SK-N-SH (cell line): ENCODE results near the gene PIP4K2A. TPM values are rescaled to one million over a fixed set of nuclear protein-coding genes. Genes with fewer than 3 reads are reported as not detected.

ENCODE experiments used
- CTCF ChIA-PET: fragments of 300-600, 350-600 bp; formaldehyde crosslinking; extraction: SDS; loops from one replicate; lab custom pipeline; 2021; lab: Yijun Ruan, JAX
- POLR2A ChIA-PET: fragments of 350-600 bp; sonication (Branson Sonifier 250); formaldehyde crosslinking; extraction: SDS; loops from one replicate; lab custom pipeline; 2020; ENCODE audit warnings: antibody characterized with exemption, inconsistent platforms; lab: Yijun Ruan, JAX
- DNase-seq: peaks from one replicate; pipeline ENCODE4 v3.0.0; 2012
- H2AFZ ChIP-seq: fragments of 200-600 bp; sonication (generic); 2 replicates; pipeline ENCODE4 v1.8.1; 2016; ENCODE audit warnings: antibody characterized with exemption, mild to moderate bottlenecking, low read depth
- H3F3A ChIP-seq: fragments of 200-600 bp; sonication (generic); replicated peaks from 2 replicates; pipeline ENCODE3; 2016; ENCODE audit warnings: antibody characterized with exemption, mild to moderate bottlenecking; ENCODE audit not compliant: insufficient read depth
- H3K27ac ChIP-seq, 2 experiments: fragments of 200-500 bp in 1 of 2; fragments of 200-600 bp in 1 of 2; sonication (Bioruptor generic) in 1 of 2; sonication (generic), shearing (Covaris generic) in 1 of 2; 2 replicates each; pipeline versions ENCODE4 v1.5.1 to v1.6.1; 2014 to 2016; ENCODE audit warnings: low read depth in 2 of 2, inconsistent platforms in 1 of 2, low read length in 1 of 2, mild to moderate bottlenecking in 1 of 2, mixed read lengths in 1 of 2
- H3K27me3 ChIP-seq: fragments of 200-600 bp; sonication (generic), shearing (Covaris generic); 2 replicates; pipeline ENCODE4 v1.6.1; 2016; ENCODE audit warnings: mixed run types; ENCODE audit not compliant: insufficient read depth
- H3K36me3 ChIP-seq, 2 experiments: fragments of 200-500 bp in 1 of 2; fragments of 200-600 bp in 1 of 2; sonication (Bioruptor generic) in 1 of 2; sonication (generic) in 1 of 2; replicated peaks in 1 of 2; 2 replicates each; pipeline versions ENCODE3 to v1.5.1; 2014 to 2016; ENCODE audit warnings: low read length in 1 of 2, mild to moderate bottlenecking in 1 of 2; ENCODE audit not compliant: insufficient read depth in 2 of 2, control insufficient read depth in 1 of 2
- H3K4me1 ChIP-seq, 2 experiments: fragments of 200-500 bp in 1 of 2; fragments of 200-600 bp in 1 of 2; sonication (Bioruptor generic) in 1 of 2; sonication (generic), shearing (Covaris generic) in 1 of 2; 2 replicates each; pipeline versions ENCODE4 v1.5.1 to v1.6.1; 2014 to 2016; ENCODE audit warnings: low read depth in 1 of 2, low read length in 1 of 2, mixed run types in 1 of 2; ENCODE audit not compliant: insufficient read depth in 2 of 2, control insufficient read depth in 1 of 2
- H3K4me2 ChIP-seq: fragments of 200-600 bp; sonication (generic), shearing (Covaris generic); 2 replicates; pipeline ENCODE4 v1.6.1; 2017; ENCODE audit warnings: mixed run types
- H3K4me3 ChIP-seq, 2 experiments: fragments of 200-500 bp in 1 of 2; fragments of 200-600 bp in 1 of 2; sonication (Bioruptor generic) in 1 of 2; sonication (generic), shearing (Covaris generic) in 1 of 2; 2 replicates each; pipeline versions ENCODE4 v1.5.1 to v1.8.1; 2014 to 2016; ENCODE audit warnings: low read depth in 2 of 2, inconsistent platforms in 1 of 2, low read length in 1 of 2, mild to moderate bottlenecking in 1 of 2, mixed read lengths in 1 of 2, moderate library complexity in 1 of 2
- H3K79me2 ChIP-seq: fragments of 200-600 bp; sonication (generic); 2 replicates; pipeline ENCODE4 v1.8.1; 2017; ENCODE audit warnings: mild to moderate bottlenecking; ENCODE audit not compliant: insufficient read depth
- H3K9ac ChIP-seq: fragments of 200-600 bp; sonication (generic); 2 replicates; pipeline ENCODE4 v1.6.1; 2017; ENCODE audit warnings: mixed run types
- H3K9me2 ChIP-seq: fragments of 200-600 bp; sonication (generic); 2 replicates; pipeline ENCODE4 v1.6.1; 2017; ENCODE audit warnings: mixed run types
- H3K9me3 ChIP-seq: fragments of 200-600 bp; sonication (generic); 2 replicates; pipeline ENCODE4 v1.6.1; 2017; ENCODE audit warnings: mixed run types, mild to moderate bottlenecking, moderate library complexity
- H4K20me1 ChIP-seq: fragments of 200-600 bp; sonication (generic); 2 replicates; pipeline ENCODE4 v1.6.1; 2017; ENCODE audit warnings: mild to moderate bottlenecking, mixed run types; ENCODE audit not compliant: insufficient read depth
- CHD2 ChIP-seq: fragments of 150-350 bp; IDR thresholded peaks from 2 replicates; pipeline ENCODE4 v1.6.1; 2018; ENCODE audit warnings: low read length; ENCODE audit not compliant: partially characterized antibody
- EZH2phosphoT487 ChIP-seq: fragments of 200-600 bp; sonication (generic); IDR thresholded peaks from 2 replicates; pipeline ENCODE4 v1.6.1; 2017; ENCODE audit warnings: low read depth, mixed run types, mild to moderate bottlenecking, antibody characterized with exemption, moderate library complexity, borderline replicate concordance
- FOXJ3 ChIP-seq: sonication (generic); formaldehyde crosslinking; IDR thresholded peaks from 2 replicates; pipeline ENCODE4 v1.5.1; 2020; ENCODE audit warnings: mild to moderate bottlenecking, missing genetic modification reagents
- FOXM1 ChIP-seq: IDR thresholded peaks from 2 replicates; pipeline ENCODE4 v1.4.0; 2012; ENCODE audit warnings: low read depth, mild to moderate bottlenecking
- GATA2 ChIP-seq: sonication (generic); formaldehyde crosslinking; IDR thresholded peaks from 2 replicates; pipeline ENCODE4 v1.5.0; 2020; ENCODE audit warnings: mild to moderate bottlenecking, missing genetic modification reagents
- MEF2A ChIP-seq: IDR thresholded peaks from 2 replicates; pipeline ENCODE4 v1.4.0; 2012; ENCODE audit warnings: low read depth, borderline replicate concordance
- MXI1 ChIP-seq: IDR thresholded peaks from 2 replicates; pipeline ENCODE4 v1.6.1; 2012; ENCODE audit warnings: mild to moderate bottlenecking, low read depth, low read length, improper control_type of control experiment
- NFIC ChIP-seq: IDR thresholded peaks from 2 replicates; pipeline ENCODE4 v1.4.0; 2012; ENCODE audit warnings: borderline replicate concordance
- NRF1 ChIP-seq: IDR thresholded peaks from 2 replicates; pipeline ENCODE4 v1.6.1; 2012; ENCODE audit warnings: low read depth, mild to moderate bottlenecking, low read length
- POLR2AphosphoS5 ChIP-seq: IDR thresholded peaks from 2 replicates; pipeline ENCODE4 v1.6.1; 2012; ENCODE audit warnings: low read depth, low read length
- RAD21 ChIP-seq: IDR thresholded peaks from 2 replicates; pipeline ENCODE4 v1.6.1; 2012; ENCODE audit warnings: mild to moderate bottlenecking, low read length
- RFX5 ChIP-seq: IDR thresholded peaks from 2 replicates; pipeline ENCODE4 v1.6.1; 2012; ENCODE audit warnings: mild to moderate bottlenecking, improper control_type of control experiment, low read length
- SIN3A ChIP-seq: IDR thresholded peaks from 2 replicates; pipeline ENCODE4 v1.6.1; 2012; ENCODE audit warnings: low read depth, mild to moderate bottlenecking, low read length, moderate library complexity, borderline replicate concordance
- TEAD4 ChIP-seq: IDR thresholded peaks from 2 replicates; pipeline ENCODE4 v1.4.0; 2012; ENCODE audit warnings: mild to moderate bottlenecking, borderline replicate concordance; ENCODE audit not compliant: insufficient read depth
- YY1 ChIP-seq: IDR thresholded peaks from 2 replicates; pipeline ENCODE4 v1.4.0; 2012; ENCODE audit warnings: low read depth, mild to moderate bottlenecking
- WGBS: methylation state at CpG from one replicate; pipeline ENCODE4 v1.1.6; 2017; ENCODE audit warnings: low lambda C conversion rate; 5-methylcytosine and 5-hydroxymethylcytosine counted together
- polyA plus RNA-seq, 3 experiments: library from polyadenylated mRNA; depleted of rRNA; stranded (reverse); fragments of >200 nt; gene quantifications; 2 replicates each; pipeline ENCODE4 v1.2.3, GENCODE V29; 2012
- TF ChIP-seq, protein P1 (sequence below): IDR thresholded peaks from 2 replicates; pipeline ENCODE4 v1.4.0; 2012; ENCODE audit warnings: low read depth, borderline replicate concordance
- TF ChIP-seq, protein P2 (sequence below): IDR thresholded peaks from 2 replicates; pipeline ENCODE4 v1.6.1; 2012; ENCODE audit warnings: mild to moderate bottlenecking, low read depth, low read length, moderate library complexity
- TF ChIP-seq, protein P3 (sequence below): fragments of 150-350 bp; IDR thresholded peaks from 2 replicates; pipeline ENCODE4 v1.6.1; 2017; ENCODE audit warnings: antibody characterized with exemption, low read length, low read depth, borderline replicate concordance
- TF ChIP-seq, protein P4 (sequence below): fragments of 200-600 bp; sonication (generic); IDR thresholded peaks from 2 replicates; pipeline ENCODE4 v1.6.1; 2017; ENCODE audit warnings: antibody characterized with exemption, mild to moderate bottlenecking, moderate library complexity

The PIP4K2A gene
- polyA plus RNA-seq, 1 of the 3 experiments (the other 2 are of a cell fraction) = 10.8 TPM

DNA sequence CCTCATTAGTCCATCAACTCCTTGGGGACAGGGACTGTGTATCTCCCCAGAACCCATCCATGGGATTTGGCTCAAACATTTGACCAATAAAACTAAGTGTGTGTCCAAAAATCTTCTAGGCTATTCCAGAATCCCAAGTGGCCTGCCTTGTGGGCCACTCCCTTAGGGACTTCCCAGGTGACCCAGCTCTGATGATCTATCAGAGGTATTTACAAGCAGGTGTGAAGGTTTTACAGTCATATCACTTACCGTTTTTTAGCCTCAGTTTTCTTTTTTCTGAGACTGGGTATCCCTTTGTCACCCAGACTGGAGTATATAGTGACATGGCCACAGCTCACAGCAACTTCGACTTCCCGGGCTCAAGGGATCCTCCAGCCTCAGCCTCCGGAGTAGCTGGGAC is 64.4 kb downstream of the PIP4K2A start:
- CTCF ChIA-PET = interaction anchor here (1.3 kb wide), 1 partner anchor 45 kb away, joined by 4 read pairs; no protein-coding TSS in a partner anchor

More for the DNA sequence above, 64.4 kb downstream of the PIP4K2A start:
- Histone ChIP-seq H3K36me3 (no peaks in the 10 kb centered on the region), H3K27me3 (no peaks in the 10 kb centered on the region), H3K79me2 (peaks cover 16% of the 10 kb centered on the region), H3K4me2 (no peak overlapping the region), H3K4me1 (peaks cover 4 to 16% of the 10 kb centered on the region in 2 experiments; a peak in 3 of 4 replicates), H2AFZ (no peak overlapping the region), H3F3A (no peaks in the 10 kb centered on the region), H3K9me3 (no peaks in the 10 kb centered on the region), H3K9me2 (no peaks in the 10 kb centered on the region), H3K9ac (no peak overlapping the region), H3K27ac (no peak overlapping the region), H4K20me1 (0 out of 2 replicates have a peak, but pooled peaks cover 4% of the 10 kb centered on the region), H3K4me3 (no peak overlapping the region)
- POLR2A ChIA-PET = no interaction called here
- WGBS = 98% methylated on average over 4 of the region's 4 CpGs
- TF ChIP-seq RAD21 = no peak
- no peak for TF ChIP-seq GATA2 (CRISPR knock-in tag)
- no peak for TF ChIP-seq EZH2phosphoT487
- TF ChIP-seq YY1 = no peak
- no peak for TF ChIP-seq RFX5
- no peak for TF ChIP-seq NFIC
- TF ChIP-seq FOXJ3 (CRISPR knock-in tag) = no peak
- TF ChIP-seq, protein P1, sequence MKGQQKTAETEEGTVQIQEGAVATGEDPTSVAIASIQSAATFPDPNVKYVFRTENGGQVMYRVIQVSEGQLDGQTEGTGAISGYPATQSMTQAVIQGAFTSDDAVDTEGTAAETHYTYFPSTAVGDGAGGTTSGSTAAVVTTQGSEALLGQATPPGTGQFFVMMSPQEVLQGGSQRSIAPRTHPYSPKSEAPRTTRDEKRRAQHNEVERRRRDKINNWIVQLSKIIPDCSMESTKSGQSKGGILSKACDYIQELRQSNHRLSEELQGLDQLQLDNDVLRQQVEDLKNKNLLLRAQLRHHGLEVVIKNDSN = no peak
- TF ChIP-seq, protein P2, sequence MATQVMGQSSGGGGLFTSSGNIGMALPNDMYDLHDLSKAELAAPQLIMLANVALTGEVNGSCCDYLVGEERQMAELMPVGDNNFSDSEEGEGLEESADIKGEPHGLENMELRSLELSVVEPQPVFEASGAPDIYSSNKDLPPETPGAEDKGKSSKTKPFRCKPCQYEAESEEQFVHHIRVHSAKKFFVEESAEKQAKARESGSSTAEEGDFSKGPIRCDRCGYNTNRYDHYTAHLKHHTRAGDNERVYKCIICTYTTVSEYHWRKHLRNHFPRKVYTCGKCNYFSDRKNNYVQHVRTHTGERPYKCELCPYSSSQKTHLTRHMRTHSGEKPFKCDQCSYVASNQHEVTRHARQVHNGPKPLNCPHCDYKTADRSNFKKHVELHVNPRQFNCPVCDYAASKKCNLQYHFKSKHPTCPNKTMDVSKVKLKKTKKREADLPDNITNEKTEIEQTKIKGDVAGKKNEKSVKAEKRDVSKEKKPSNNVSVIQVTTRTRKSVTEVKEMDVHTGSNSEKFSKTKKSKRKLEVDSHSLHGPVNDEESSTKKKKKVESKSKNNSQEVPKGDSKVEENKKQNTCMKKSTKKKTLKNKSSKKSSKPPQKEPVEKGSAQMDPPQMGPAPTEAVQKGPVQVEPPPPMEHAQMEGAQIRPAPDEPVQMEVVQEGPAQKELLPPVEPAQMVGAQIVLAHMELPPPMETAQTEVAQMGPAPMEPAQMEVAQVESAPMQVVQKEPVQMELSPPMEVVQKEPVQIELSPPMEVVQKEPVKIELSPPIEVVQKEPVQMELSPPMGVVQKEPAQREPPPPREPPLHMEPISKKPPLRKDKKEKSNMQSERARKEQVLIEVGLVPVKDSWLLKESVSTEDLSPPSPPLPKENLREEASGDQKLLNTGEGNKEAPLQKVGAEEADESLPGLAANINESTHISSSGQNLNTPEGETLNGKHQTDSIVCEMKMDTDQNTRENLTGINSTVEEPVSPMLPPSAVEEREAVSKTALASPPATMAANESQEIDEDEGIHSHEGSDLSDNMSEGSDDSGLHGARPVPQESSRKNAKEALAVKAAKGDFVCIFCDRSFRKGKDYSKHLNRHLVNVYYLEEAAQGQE = no peak
- TF ChIP-seq SIN3A = no peak
- no peak for TF ChIP-seq TEAD4
- no peak for TF ChIP-seq MEF2A
- no peak for TF ChIP-seq NRF1
- TF ChIP-seq CHD2 = no peak
- TF ChIP-seq, protein P3, sequence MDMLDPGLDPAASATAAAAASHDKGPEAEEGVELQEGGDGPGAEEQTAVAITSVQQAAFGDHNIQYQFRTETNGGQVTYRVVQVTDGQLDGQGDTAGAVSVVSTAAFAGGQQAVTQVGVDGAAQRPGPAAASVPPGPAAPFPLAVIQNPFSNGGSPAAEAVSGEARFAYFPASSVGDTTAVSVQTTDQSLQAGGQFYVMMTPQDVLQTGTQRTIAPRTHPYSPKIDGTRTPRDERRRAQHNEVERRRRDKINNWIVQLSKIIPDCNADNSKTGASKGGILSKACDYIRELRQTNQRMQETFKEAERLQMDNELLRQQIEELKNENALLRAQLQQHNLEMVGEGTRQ = no peak
- TF ChIP-seq POLR2AphosphoS5 = no peak
- TF ChIP-seq, protein P4, sequence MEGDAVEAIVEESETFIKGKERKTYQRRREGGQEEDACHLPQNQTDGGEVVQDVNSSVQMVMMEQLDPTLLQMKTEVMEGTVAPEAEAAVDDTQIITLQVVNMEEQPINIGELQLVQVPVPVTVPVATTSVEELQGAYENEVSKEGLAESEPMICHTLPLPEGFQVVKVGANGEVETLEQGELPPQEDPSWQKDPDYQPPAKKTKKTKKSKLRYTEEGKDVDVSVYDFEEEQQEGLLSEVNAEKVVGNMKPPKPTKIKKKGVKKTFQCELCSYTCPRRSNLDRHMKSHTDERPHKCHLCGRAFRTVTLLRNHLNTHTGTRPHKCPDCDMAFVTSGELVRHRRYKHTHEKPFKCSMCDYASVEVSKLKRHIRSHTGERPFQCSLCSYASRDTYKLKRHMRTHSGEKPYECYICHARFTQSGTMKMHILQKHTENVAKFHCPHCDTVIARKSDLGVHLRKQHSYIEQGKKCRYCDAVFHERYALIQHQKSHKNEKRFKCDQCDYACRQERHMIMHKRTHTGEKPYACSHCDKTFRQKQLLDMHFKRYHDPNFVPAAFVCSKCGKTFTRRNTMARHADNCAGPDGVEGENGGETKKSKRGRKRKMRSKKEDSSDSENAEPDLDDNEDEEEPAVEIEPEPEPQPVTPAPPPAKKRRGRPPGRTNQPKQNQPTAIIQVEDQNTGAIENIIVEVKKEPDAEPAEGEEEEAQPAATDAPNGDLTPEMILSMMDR = no peak
- TF ChIP-seq FOXM1 = no peak
- TF ChIP-seq MXI1 = no peak
- no peak for DNase-seq
